HCT116 (cell line): ENCODE data around the gene SLC12A1. TPM values are rescaled to one million over a fixed set of nuclear protein-coding genes. Genes with fewer than 3 reads are reported as not detected.

Experiments used
- ATAC-seq: fragments of 200-7000 bp; cut with Tn5 transposase; 2 replicates; pipeline ENCODE4 v1.9.1; 2020; ENCODE audit warnings: mild to moderate bottlenecking, moderate library complexity
- BruUV-seq: library from RNA; stranded (reverse); fragments of 400-500 nt; replicated peaks from 2 replicates; lab custom pipeline; 2021; lab: Mats Ljungman, UMichigan
- CTCF ChIA-PET: fragments of 300-600 bp; sonication (Branson Sonifier 250); formaldehyde crosslinking; loops from one replicate; lab custom pipeline; 2021; ENCODE audit warnings: antibody characterized with exemption; lab: Charles Lee
- POLR2A ChIA-PET: fragments of 300-600, 350-600 bp; sonication (Branson Sonifier 250); formaldehyde crosslinking; loops from one replicate; lab custom pipeline; 2021; ENCODE audit warnings: antibody characterized with exemption; lab: Charles Lee
- RAD21 ChIA-PET, 2 experiments: fragments of 300-600 bp; sonication (Branson Sonifier 250); formaldehyde crosslinking; loops; one replicate each; lab custom pipeline; 2023; ENCODE audit warnings: low total read pairs in 2 of 2; ENCODE audit not compliant: uncharacterized antibody in 2 of 2, unreplicated experiment in 2 of 2, low non-redundant PET in 1 of 2; lab: Charles Lee
- DNase-seq: peaks from one replicate; pipeline ENCODE4 v3.0.0-alpha.2; 2010; ENCODE audit warnings: low read depth, low spot score
- H2AFZ ChIP-seq: fragments of 200-600 bp; shearing (Covaris generic), sonication (generic); 2 replicates; pipeline ENCODE4 v1.6.1; 2017; ENCODE audit warnings: low read depth, mixed run types, mixed read lengths, antibody characterized with exemption, low read length; ENCODE audit not compliant: poor library complexity, severe bottlenecking
- H3K27ac ChIP-seq: 2 replicates; pipeline ENCODE4 v1.5.1; 2012; ENCODE audit warnings: low read depth, low read length
- H3K27me3 ChIP-seq: fragments of 200-600 bp; sonication (generic); 2 replicates; pipeline ENCODE4 v1.6.1; 2016; ENCODE audit warnings: mixed run types, low read length, mixed read lengths; ENCODE audit not compliant: insufficient read depth
- H3K36me3 ChIP-seq, 2 experiments: fragments of 200-500 bp in 1 of 2; fragments of 200-600 bp in 1 of 2; sonication (Bioruptor generic) in 1 of 2; sonication (generic) in 1 of 2; 2 replicates each; pipeline versions ENCODE4 v1.5.1 to v1.6.1; 2014 to 2016; ENCODE audit warnings: low read length in 2 of 2, inconsistent platforms in 1 of 2, mixed read lengths in 1 of 2, mixed run types in 1 of 2; ENCODE audit not compliant: insufficient read depth in 2 of 2, control insufficient read depth in 1 of 2
- H3K4me1 ChIP-seq, 2 experiments: fragments of 200-600 bp in 1 of 2; sonication (generic) in 1 of 2; 2 replicates each; pipeline versions ENCODE4 v1.5.1 to v1.6.1; 2012 to 2017; ENCODE audit warnings: low read length in 2 of 2, inconsistent platforms in 1 of 2, mild to moderate bottlenecking in 1 of 2, mixed read lengths in 1 of 2, mixed run types in 1 of 2, moderate library complexity in 1 of 2; ENCODE audit not compliant: insufficient read depth in 2 of 2, control insufficient read depth in 1 of 2
- H3K4me2 ChIP-seq: fragments of 200-600 bp; sonication (generic); 2 replicates; pipeline ENCODE4 v1.6.1; 2017; ENCODE audit warnings: mixed run types, low read length, mixed read lengths
- H3K4me3 ChIP-seq, 2 experiments: fragments of 200-600 bp in 1 of 2; sonication (generic) in 1 of 2; replicated peaks in 1 of 2; 2 replicates each; pipeline ENCODE4 v1.5.1; 2011 to 2016; ENCODE audit warnings: low read length in 2 of 2, control low read depth in 1 of 2, low read depth in 1 of 2, mild to moderate bottlenecking in 1 of 2, mixed read lengths in 1 of 2, mixed run types in 1 of 2
- H3K79me2 ChIP-seq: fragments of 200-600 bp; sonication (generic); 2 replicates; pipeline ENCODE4 v1.6.1; 2017; ENCODE audit warnings: mild to moderate bottlenecking, mixed run types, low read length, moderate library complexity, mixed read lengths; ENCODE audit not compliant: insufficient read depth
- H3K9ac ChIP-seq: fragments of 200-600 bp; sonication (generic); 2 replicates; pipeline ENCODE4 v1.6.1; 2016; ENCODE audit warnings: low read length, mixed read lengths
- H3K9me2 ChIP-seq: fragments of 200-600 bp; sonication (generic), shearing (Covaris generic); 2 replicates; pipeline ENCODE4 v1.6.1; 2017; ENCODE audit warnings: mixed run types, mild to moderate bottlenecking, moderate library complexity; ENCODE audit not compliant: insufficient read depth
- H3K9me3 ChIP-seq, 2 experiments: fragments of 200-500 bp in 1 of 2; fragments of 200-600 bp in 1 of 2; sonication (Bioruptor generic) in 1 of 2; sonication (generic) in 1 of 2; 2 replicates each; pipeline ENCODE4 v1.6.1; 2014 to 2017; ENCODE audit warnings: low read length in 2 of 2, mixed read lengths in 2 of 2, inconsistent platforms in 1 of 2, low read depth in 1 of 2, mild to moderate bottlenecking in 1 of 2, mixed run types in 1 of 2, moderate library complexity in 1 of 2; ENCODE audit not compliant: control insufficient read depth in 1 of 2, insufficient read depth in 1 of 2
- H4K20me1 ChIP-seq: fragments of 200-600 bp; sonication (generic), shearing (Covaris generic); 2 replicates; pipeline ENCODE4 v1.6.1; 2017; ENCODE audit warnings: mixed run types, mild to moderate bottlenecking, moderate library complexity; ENCODE audit not compliant: insufficient read depth
- ATF3 ChIP-seq: IDR thresholded peaks from 2 replicates; pipeline ENCODE4 v1.6.1; 2012
- CBX3 ChIP-seq: IDR thresholded peaks from 2 replicates; pipeline ENCODE4 v1.6.1; 2012; ENCODE audit warnings: low read depth
- EGR1 ChIP-seq: IDR thresholded peaks from 2 replicates; pipeline ENCODE4 v1.6.1; 2012; ENCODE audit warnings: low read depth
- EZH2 ChIP-seq: fragments of 200-600 bp; sonication (generic); IDR thresholded peaks from 2 replicates; pipeline ENCODE4 v1.6.1; 2017; ENCODE audit warnings: antibody characterized with exemption, mixed run types
- EZH2phosphoT487 ChIP-seq: fragments of 200-600 bp; IDR thresholded peaks from 2 replicates; pipeline ENCODE4 v1.6.1; 2018; ENCODE audit warnings: antibody characterized with exemption, borderline replicate concordance
- FOSL1 ChIP-seq: IDR thresholded peaks from 2 replicates; pipeline ENCODE4 v1.6.1; 2012; ENCODE audit warnings: low read depth
- POLR2A ChIP-seq: IDR thresholded peaks from 2 replicates; pipeline ENCODE4 v1.7.0; 2011; ENCODE audit warnings: borderline replicate concordance; ENCODE audit not compliant: insufficient read depth, insufficient read length; ENCODE audit errors: extremely low read depth
- POLR2AphosphoS5 ChIP-seq: IDR thresholded peaks from 2 replicates; pipeline ENCODE4 v1.6.1; 2011; ENCODE audit warnings: mild to moderate bottlenecking, low read depth, low read length, moderate library complexity
- RAD21 ChIP-seq: IDR thresholded peaks from 2 replicates; pipeline ENCODE4 v1.6.1; 2012; ENCODE audit warnings: low read depth, mild to moderate bottlenecking
- SIN3A ChIP-seq: IDR thresholded peaks from 2 replicates; pipeline ENCODE4 v1.6.1; 2012; ENCODE audit warnings: low read depth
- SP1 ChIP-seq: IDR thresholded peaks from 2 replicates; pipeline ENCODE4 v1.6.1; 2012; ENCODE audit warnings: low read depth
- TCF7L2 ChIP-seq: IDR thresholded peaks from 2 replicates; pipeline ENCODE4 v1.7.0; 2011; ENCODE audit warnings: borderline replicate concordance, inconsistent platforms; ENCODE audit not compliant: insufficient read depth, insufficient read length; ENCODE audit errors: extremely low read depth
- intact Hi-C: fragments of 100-400 bp; cut with micrococcal nuclease; formaldehyde crosslinking; loops from 2 replicates; pipeline ENCODE4 v1.10.0; 2022
- total RNA-seq: library from RNA; stranded (reverse); gene quantifications from one replicate; pipeline ENCODE4 v1.2.1, GENCODE V29; 2021; ENCODE audit not compliant: unreplicated experiment
- TF ChIP-seq, protein P1 (sequence below), 3 experiments: fragments of 200-600 bp in 1 of 3; sonication (generic) in 1 of 3; IDR thresholded peaks in 2 of 3; conservative IDR thresholded peaks in 1 of 3; 2 replicates each; pipeline ENCODE4 v1.5.1; 2012 to 2017; ENCODE audit warnings: low read depth in 2 of 3, low read length in 2 of 3, antibody characterized with exemption in 1 of 3, borderline replicate concordance in 1 of 3, control low read depth in 1 of 3, mild to moderate bottlenecking in 1 of 3, mixed read lengths in 1 of 3, mixed run types in 1 of 3, moderate library complexity in 1 of 3; ENCODE audit not compliant: insufficient read depth in 1 of 3

The SLC12A1 gene
- total RNA-seq, 1 experiment from 2014 or later: not detected

- H3K4me2 ChIP-seq: no peak overlapping the region
- H3K4me1 ChIP-seq: no peaks in the 10 kb centered on the region
- no peaks in the 10 kb centered on the region for H3K9me2 ChIP-seq
- H3K4me3 ChIP-seq: no peak overlapping the region
- no peak overlapping the region for H2AFZ ChIP-seq
- no peak for DNase-seq
- H3K27me3 ChIP-seq: no peaks in the 10 kb centered on the region; the same call in 1 of the 2 replicates
- no peaks in the 10 kb centered on the region for H3K9me3 ChIP-seq
- POLR2A ChIA-PET: no interaction called here
- RAD21 ChIA-PET: no interaction called here
- no peak overlapping the region for H3K9ac ChIP-seq
- CTCF ChIA-PET: no interaction called here
- no peaks in the 10 kb centered on the region for H3K79me2 ChIP-seq
- no peak overlapping the region for H3K27ac ChIP-seq
- H4K20me1 ChIP-seq: no peaks in the 10 kb centered on the region; the same call in 1 of the 2 replicates
- ATAC-seq: no peak
- intact Hi-C loops: no loop called here
- no peaks in the 10 kb centered on the region for H3K36me3 ChIP-seq
- BruUV-seq: no TSS peak
- no peak for TF ChIP-seq TCF7L2
- no peak for TF ChIP-seq FOSL1
- TF ChIP-seq SP1: no peak
- TF ChIP-seq CBX3: no peak
- no peak for TF ChIP-seq POLR2AphosphoS5
- no peak for TF ChIP-seq EZH2
- TF ChIP-seq SIN3A: no peak
- no peak for TF ChIP-seq ATF3
Measured at GRCh38 chr15:48248414-48248813, 42.3 kb downstream of the SLC12A1 start.

GRCh38 chr15:48250640-48251076, 44.6 kb downstream of the SLC12A1 start:
- CTCF ChIA-PET: no interaction called here
- intact Hi-C loops: no loop called here
- POLR2A ChIA-PET: no interaction called here

More at GRCh38 chr15:48250640-48251076, 44.6 kb downstream of the SLC12A1 start:
- BruUV-seq: no TSS peak
- Histone ChIP-seq H3K36me3 (no peaks in the 10 kb centered on the region), H3K9ac (no peak overlapping the region), H4K20me1 (no peaks in the 10 kb centered on the region; the same call in 1 of the 2 replicates), H3K79me2 (no peaks in the 10 kb centered on the region), H3K9me2 (no peaks in the 10 kb centered on the region), H3K4me1 (no peaks in the 10 kb centered on the region)
- TF ChIP-seq POLR2A: no peak
- TF ChIP-seq RAD21: peak; percentile 48
- TF ChIP-seq EGR1: no peak
- TF ChIP-seq, protein P1, sequence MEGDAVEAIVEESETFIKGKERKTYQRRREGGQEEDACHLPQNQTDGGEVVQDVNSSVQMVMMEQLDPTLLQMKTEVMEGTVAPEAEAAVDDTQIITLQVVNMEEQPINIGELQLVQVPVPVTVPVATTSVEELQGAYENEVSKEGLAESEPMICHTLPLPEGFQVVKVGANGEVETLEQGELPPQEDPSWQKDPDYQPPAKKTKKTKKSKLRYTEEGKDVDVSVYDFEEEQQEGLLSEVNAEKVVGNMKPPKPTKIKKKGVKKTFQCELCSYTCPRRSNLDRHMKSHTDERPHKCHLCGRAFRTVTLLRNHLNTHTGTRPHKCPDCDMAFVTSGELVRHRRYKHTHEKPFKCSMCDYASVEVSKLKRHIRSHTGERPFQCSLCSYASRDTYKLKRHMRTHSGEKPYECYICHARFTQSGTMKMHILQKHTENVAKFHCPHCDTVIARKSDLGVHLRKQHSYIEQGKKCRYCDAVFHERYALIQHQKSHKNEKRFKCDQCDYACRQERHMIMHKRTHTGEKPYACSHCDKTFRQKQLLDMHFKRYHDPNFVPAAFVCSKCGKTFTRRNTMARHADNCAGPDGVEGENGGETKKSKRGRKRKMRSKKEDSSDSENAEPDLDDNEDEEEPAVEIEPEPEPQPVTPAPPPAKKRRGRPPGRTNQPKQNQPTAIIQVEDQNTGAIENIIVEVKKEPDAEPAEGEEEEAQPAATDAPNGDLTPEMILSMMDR (IDR thresholded peaks at IDR 0.05 in 2 of 3, conservative IDR thresholded peaks at IDR 0.05 in 1 of 3; ENCODE audit: borderline replicate concordance in 1 of 3, insufficient read depth in 1 of 3, low read depth in 2 of 3, low read length in 2 of 3): peak; percentile 3 to 72 (median 66); a peak in 4 of 6 replicates
- no peak for TF ChIP-seq POLR2AphosphoS5
- no peak for TF ChIP-seq EZH2phosphoT487
- TF ChIP-seq, all 23 proteins: peak for 2
- H3K27ac ChIP-seq: no peak overlapping the region
- no peak overlapping the region for H3K4me2 ChIP-seq
- RAD21 ChIA-PET: no interaction called here
- no peak overlapping the region for H2AFZ ChIP-seq
- H3K4me3 ChIP-seq: no peak overlapping the region
- DNase-seq: peak; percentile 51
- ATAC-seq: 0 out of 2 replicates have a peak, but pooled peaks have one; percentile 55
- H3K9me3 ChIP-seq: no peaks in the 10 kb centered on the region
- no peaks in the 10 kb centered on the region; the same call in 1 of the 2 replicates for H3K27me3 ChIP-seq
